ENCODE data around the gene GRIA4.

DNA sequence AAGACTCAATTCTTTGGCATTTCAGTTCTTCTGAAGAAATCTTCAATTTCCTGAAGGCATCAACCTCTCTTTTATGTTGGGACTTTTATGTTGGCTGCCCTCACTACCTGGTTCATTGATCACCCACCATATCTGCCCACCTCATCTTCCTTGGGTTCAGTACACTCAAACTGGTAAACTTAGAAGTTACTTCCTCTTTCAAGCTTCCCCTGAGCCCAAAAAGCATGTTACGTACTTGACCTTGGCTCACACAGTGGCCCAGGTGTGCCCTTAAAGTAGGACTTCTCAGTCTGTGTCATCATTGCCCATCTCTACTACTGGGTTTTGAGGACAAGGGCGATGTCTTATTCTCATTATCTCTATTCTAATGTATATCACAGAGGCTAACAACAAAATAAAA lies 86.1 kb downstream of the GRIA4 start:
- TF ChIP-seq, protein P1, sequence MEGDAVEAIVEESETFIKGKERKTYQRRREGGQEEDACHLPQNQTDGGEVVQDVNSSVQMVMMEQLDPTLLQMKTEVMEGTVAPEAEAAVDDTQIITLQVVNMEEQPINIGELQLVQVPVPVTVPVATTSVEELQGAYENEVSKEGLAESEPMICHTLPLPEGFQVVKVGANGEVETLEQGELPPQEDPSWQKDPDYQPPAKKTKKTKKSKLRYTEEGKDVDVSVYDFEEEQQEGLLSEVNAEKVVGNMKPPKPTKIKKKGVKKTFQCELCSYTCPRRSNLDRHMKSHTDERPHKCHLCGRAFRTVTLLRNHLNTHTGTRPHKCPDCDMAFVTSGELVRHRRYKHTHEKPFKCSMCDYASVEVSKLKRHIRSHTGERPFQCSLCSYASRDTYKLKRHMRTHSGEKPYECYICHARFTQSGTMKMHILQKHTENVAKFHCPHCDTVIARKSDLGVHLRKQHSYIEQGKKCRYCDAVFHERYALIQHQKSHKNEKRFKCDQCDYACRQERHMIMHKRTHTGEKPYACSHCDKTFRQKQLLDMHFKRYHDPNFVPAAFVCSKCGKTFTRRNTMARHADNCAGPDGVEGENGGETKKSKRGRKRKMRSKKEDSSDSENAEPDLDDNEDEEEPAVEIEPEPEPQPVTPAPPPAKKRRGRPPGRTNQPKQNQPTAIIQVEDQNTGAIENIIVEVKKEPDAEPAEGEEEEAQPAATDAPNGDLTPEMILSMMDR (conservative IDR thresholded peaks at IDR 0.05; ENCODE audit: low read depth, low read length), result no peak
- TF ChIP-seq EZH2 (IDR thresholded peaks at IDR 0.05; ENCODE audit: borderline replicate concordance, low read depth, low read length, poor library complexity, severe bottlenecking), result no peak

Measured in A673 (cell line).